HG03575 (cell line): ENCODE results near the gene KCNQ1OT1.
A peak's percentile ranks its signal among the peaks of the same experiment; 100 is the strongest.

Source experiments
- ATAC-seq: cut with Tn5 transposase; IDR thresholded peaks from one replicate; pipeline ENCODE4 v1.9.1; 2021; ENCODE audit not compliant: unreplicated experiment, insufficient number of reproducible peaks, low FRiP score; ENCODE audit errors: extremely low read depth

The KCNQ1OT1 gene

DNA sequence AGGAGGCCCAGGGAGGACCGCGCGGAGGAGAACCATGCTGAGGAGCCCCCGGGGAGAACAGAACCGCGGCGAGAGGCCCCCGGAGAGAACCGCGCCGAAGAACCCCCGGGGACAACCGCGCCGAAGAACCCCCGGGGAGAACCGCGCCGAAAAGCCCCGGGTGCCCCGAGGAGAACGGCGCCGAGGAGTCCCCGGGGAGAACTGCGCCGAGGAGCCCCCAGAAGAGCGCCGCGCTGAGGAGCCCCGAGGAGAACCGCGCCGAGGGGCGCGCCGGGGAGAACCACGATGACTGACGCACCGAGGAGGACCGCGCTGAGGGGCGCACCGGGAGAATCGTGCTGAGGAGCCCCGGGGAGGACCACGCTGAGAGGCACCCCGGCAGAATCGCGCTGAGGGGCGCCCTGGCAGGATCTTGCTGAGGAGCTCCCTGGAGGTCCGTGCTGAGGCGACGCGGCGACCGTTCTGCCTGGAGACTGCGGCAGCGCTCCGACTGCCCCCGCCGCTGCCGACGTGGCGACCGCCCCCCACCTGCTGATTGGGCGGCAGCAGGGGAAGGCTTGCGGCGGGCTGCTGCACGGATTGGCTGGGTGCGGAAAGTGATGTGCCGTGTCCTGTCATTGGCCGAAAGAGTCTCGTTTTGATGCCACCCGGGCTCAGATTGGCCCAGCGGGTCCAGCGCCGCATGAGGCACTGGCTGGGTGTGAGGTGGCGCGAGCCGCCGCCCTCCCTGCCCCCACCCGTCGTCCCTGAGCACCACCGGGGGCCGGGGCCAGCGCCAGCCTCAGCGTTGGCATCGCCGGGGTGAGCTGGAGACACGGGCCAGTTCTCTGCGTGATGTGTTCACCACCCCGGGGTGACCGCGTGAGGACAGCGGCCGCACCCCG is at the start of gene KCNQ1OT1:
TSS of gene KCNQ1OT1 (minus strand) at position 464 of the 884 bp plus-strand sequence.
- ATAC-seq, result peak; percentile 65

DNA sequence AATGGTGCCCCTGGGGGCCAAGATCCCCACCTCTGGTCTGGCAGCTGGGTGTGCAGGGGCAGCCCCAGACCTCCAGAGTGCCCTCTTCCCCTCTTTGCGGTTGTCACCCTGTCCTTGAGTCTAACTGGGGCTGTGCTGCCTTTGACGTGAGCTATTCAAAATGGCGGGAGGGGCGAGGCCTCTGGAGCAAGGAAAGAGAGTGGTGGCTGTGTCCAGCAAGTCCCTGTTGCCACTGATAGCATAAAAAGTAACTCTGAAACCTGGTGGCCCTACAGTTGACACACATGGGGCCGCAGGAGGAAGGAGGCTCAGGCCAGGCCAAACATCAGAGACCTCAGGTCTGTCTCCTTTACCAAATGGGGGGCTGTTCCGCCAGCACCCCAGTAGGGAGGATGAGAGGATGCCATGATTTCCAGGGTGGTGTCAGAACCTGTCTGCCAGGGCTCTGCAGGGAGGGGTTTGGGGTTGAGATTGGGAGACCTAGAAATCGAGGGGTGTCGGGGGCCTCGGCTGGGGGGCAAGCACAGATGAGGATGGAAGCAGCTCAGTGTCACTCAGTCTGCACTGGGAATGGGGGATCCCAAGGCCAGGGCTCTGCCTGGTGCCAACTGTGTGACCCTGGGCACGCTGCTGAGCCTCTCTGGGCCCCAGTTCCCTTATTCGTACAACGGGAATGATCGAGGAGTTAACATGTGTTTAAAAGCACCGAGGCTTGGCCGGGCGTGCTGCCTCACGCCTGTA is 49.2 kb upstream of the KCNQ1OT1 start:
- no peak for ATAC-seq

GRCh38 chr11:2748061-2748813 is 48.4 kb upstream of the KCNQ1OT1 start:
- ATAC-seq, result no peak

GRCh38 chr11:2747248-2748027 is 47.6 kb upstream of the KCNQ1OT1 start:
- ATAC-seq, result no peak

GRCh38 chr11:2746401-2747247 is 46.8 kb upstream of the KCNQ1OT1 start:
- no peak for ATAC-seq

DNA sequence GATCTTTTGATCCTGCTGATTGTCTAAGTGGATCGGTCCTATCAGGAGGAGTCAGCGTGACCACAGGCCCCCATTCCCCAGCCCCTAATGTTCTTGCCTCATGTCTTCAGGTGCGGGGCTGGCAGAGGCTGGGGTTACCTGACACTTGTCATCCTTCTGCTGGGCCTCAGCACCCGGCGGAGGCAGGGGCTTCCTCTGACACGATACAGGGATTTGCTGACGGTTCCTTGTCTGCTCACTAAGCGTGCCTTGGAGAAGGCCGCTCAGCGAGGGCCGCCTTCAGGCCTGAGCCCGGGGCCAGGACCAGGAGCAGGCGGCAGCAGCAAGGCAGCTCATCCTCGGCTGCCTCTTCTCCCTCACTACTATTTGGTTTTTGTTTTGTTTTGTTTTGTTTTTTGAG is 45.7 kb upstream of the KCNQ1OT1 start:
- ATAC-seq, result no peak

DNA sequence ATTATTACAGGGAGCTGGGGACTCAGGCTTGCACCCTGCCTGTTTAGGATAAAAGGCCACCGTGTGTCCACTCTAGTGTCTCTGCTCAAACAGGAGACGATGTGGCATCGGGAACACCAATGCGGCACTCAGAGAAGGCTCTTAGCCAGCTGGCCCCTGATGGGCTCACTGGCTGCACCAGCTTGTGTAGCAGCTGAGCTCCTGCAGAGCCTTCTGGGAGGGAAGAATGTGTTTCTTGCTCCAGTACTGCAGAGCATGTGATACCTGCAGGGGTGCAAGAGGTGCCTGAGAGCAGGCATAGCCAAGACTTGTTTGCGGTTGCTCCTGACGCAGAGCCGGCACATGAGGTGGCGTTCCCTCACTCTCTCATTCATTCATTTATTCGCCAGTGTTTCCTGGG is 44.4 kb upstream of the KCNQ1OT1 start:
- ATAC-seq, result no peak

GRCh38 chr11:2743427-2744110 is 43.8 kb upstream of the KCNQ1OT1 start:
- no peak for ATAC-seq

- ATAC-seq, result no peak
Observed at GRCh38 chr11:2742611-2743426, 43.0 kb upstream of the KCNQ1OT1 start.

DNA sequence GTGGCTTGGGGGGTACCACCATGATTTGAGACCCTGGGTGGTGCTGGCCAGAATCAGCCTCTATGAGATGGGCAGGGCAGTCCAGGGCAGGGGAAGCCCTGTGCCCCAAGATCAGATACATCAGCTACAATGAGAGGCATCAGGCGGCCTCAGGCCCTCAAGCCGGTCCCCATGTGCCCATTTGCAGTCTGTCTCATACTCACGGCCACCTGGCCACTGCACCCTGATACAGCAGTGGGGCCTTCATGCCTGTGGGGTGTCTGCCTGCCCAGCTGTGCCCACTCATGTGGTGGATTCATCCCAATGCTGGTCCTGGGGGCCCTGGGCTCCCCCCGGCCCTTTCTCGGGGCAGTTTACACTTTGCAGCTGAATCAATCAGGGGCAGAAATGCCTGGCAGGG is 42.4 kb upstream of the KCNQ1OT1 start:
- ATAC-seq, result no peak

DNA sequence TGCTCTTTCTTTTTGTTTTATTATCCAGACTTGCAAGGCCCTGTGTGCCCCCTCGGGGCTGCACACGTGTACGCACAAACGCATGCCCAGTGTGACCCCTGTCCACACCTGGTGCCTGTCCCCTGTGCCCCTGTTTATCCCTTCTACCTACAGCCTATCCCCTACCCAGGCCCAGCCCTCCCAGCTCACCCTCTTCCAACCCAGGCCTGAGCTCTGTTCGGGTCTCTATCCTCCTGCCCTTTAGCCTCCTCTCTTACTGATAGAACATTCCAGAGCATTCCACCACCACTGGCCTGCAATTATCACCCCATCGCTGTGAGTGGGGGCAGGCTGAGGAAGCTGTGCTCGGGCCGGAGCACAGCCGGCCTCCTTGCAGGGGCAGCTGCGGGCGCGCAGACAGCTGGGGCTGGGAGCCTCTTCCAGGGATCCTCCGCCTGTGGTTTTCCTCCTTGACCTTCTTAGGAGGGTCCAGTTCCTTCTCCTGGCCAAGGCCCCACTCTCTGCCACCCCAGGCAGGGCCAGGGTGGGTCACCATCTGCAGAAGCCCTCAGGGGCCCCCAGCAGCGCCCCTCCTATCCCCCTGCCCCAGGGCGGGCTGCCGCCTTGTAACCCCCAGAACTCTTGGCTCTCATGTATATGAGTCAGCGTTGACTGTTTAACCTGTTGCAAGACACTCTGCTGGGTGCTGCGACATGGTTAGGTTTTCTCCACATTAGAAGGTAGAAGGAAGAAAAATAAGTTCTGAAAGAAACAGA is 41.8 kb upstream of the KCNQ1OT1 start:
- no peak for ATAC-seq

DNA sequence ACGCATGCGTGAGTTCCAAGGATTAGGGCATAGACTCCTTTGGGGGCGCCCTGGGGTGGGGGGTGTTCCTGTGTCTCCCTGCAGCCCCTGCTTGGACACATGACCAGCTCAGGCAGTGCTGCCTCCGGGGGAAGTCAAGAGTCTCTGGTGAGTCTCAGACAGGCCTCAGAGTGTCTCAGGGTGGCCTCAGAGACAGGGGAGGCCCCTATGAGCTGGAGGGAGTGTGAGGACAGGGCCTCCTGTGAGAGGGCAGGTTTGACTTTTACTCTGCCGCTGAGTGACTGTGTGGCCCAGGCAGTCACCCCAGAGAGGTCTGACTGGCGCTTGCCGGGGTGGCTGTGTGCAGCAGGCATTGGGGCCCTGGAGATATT is 41.2 kb upstream of the KCNQ1OT1 start:
- ATAC-seq, result no peak

- ATAC-seq, result no peak
Observed at GRCh38 chr11:2740275-2740940, 40.6 kb upstream of the KCNQ1OT1 start.

DNA sequence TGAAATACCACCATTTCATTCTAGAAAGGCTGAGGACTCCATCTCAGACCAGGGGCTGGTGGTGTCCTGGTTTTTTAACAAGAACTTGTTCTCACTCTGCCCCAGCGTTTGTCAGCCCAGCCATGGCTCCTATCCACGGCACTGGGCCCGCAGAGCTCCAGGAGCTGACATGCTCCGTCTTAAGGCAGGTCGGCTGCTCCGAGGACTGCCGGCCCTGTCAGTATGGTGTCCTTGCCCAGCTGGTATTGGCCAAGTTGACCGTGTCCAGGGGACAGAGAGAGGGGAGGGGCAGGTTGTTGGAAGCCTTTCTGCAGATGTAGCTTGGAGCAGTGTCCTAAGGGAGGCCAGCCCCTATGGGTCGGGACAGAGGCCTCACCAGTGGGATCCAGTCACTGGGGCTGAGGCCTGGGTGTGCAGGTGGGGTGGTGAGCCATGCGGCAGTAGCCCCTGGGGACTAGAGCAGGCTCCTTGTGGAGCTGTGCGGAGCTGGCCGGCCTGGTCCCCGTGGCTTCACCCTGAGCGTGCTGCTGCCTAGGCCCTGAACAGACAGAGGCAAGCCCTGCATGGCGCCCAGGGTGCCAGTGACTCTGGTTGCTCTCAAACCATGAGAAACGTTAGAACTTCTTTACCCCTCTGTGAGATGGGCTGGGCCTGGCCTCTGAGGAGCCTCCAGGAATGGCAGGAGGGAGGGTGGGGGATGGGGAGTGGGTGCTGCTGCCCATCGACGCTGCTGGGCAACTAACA is 39.9 kb upstream of the KCNQ1OT1 start:
- no peak for ATAC-seq
